GM12801 (cell line): ENCODE results near the gene GPR157.

Experiments
- CTCF ChIP-seq: IDR thresholded peaks from one replicate; pipeline ENCODE4 v1.5.1; 2011; ENCODE audit warnings: control low read depth; ENCODE audit not compliant: insufficient read length; ENCODE audit errors: extremely low read depth

The GPR157 gene

GRCh38 chr1:9129266-9130041 is 552 bp upstream of the GPR157 start:
- TF ChIP-seq CTCF, result no peak

- no peak for TF ChIP-seq CTCF
Measured at GRCh38 chr1:9128166-9128519, 759 bp downstream of the GPR157 start.

DNA sequence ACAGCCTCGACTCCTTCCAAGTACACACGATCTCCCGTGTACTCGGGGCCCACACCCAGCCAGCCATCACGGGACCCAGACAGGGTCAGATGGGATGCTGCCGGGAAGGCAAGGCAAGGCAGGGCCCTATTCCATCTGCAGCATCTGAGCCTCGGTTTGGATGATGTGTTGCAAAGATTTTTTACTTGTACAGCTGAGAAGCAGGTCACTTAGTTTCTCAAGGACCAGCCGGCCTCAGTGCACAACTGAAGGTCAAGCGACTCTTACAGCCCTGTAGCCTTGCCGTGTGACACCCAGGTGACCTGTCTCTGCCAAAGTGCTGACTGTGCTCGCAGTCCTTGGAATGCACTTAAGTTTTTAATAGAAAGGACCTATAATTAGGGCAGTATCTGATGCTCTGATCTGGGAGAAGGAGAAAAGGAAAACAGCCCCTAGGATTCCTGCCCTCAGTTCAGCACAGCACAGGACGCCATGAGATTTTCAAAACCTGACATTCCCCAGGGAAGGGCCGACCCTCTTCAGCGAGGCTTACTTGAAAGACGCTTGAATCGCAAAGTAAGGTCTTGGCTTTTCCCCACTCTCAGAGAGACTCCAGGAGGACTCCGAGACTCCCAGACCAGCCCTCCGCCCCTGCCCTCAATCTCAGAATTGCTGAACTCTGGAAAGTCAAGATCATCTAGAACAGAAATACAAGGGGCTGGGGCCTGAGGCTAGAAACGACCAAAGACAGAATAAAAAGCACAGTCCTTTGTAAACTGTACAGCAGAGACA is 1.3 kb downstream of the GPR157 start:
- no peak for TF ChIP-seq CTCF

DNA sequence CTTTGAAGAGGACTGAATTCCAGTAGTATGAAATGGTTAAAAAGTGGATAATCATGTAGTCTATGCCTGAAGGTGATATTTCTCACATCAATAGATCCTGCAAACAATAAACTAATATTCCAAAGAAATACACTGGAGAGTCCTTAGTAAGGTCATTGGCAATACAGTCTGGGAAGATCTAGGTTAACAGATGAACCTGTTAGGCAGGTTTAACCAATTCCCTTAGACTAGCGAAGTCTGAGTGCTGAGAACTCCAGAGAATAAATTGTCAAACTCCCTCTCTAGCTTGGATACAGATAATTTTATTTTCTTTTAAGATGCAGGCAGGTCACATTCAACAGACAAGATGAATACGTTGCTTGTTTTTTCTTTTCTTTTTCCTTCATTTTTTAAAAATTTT is 2.4 kb downstream of the GPR157 start:
- no peak for TF ChIP-seq CTCF

GRCh38 chr1:9125325-9125724 is 3.6 kb downstream of the GPR157 start:
- no peak for TF ChIP-seq CTCF

DNA sequence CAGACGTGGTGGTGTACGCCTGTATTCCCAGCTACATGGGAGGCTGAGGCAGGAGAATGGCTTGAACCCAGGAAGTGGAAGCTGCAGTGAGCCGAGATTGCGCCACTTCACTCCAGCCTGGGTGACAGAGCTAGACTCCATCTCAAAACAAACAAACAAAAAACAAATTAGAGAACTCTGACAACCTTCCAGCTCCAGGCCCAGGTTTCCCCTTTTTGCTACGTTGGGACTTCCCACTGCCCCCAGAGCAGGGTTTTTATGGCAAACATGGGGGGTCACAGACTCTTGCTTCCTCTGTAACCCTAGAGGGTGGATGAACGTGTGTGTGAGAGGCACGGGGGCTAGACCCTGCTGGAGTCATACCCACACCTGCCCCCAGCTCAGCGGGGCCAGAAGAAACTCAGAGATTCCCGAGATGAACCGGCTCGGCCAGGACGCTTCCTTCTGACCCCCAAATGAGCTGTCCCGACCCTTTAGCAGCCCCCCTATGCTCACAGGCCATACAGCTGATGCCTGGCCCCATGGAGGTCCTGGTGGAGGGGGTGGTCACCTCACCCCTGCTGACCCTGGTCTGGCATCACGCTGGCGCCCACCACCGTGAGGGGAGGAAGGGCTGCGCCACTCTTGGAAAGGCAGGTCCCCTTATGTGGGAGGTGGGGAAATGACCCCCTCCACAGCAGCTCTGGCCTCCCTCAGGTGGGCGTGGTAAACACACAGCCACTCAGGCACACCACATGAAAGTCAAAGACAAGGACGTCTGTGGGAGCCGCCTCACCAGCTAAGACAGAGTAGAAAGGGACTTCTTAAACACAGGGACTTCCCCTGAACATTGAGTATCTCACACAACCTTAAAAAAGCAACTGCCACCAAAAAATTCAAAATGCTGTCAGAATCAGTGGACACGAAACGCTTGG is 7.1 kb downstream of the GPR157 start:
- TF ChIP-seq CTCF, result no peak
